Upper lobe of left lung (tissue), 6 donors: ENCODE measurements around the gene CCDC197. TPM values are rescaled to one million over a fixed set of nuclear protein-coding genes. Genes with fewer than 3 reads are reported as not detected.

ENCODE experiments used
- ATAC-seq, 2 donors: fragments of 200-7000 bp; cut with Tn5 transposase; one replicate each; pipeline ENCODE4 v1.9.1; 2022; ENCODE audit warnings: mild to moderate bottlenecking in 2 of 2, moderate library complexity in 2 of 2; ENCODE audit not compliant: low FRiP score in 2 of 2
- DNase-seq, 2 donors: peaks; one replicate each; pipeline ENCODE4 v3.0.0-alpha.2; 2019 to 2020
- H3K27ac ChIP-seq, 4 donors: fragments of 200-600 bp; sonication (generic); one replicate each; pipeline ENCODE4 v1.5.1; 2016 to 2019
- H3K27me3 ChIP-seq, 4 donors: fragments of 200-600 bp; sonication (generic); one replicate each; pipeline ENCODE4 v1.5.1; 2017 to 2019
- H3K36me3 ChIP-seq, 4 donors: fragments of 200-600 bp; sonication (generic); one replicate each; pipeline ENCODE4 v1.5.1; 2016 to 2019
- H3K4me1 ChIP-seq, 4 donors: fragments of 200-600 bp; sonication (generic); one replicate each; pipeline ENCODE4 v1.5.1; 2018 to 2019
- H3K4me3 ChIP-seq, 4 donors: fragments of 200-600 bp; sonication (generic); one replicate each; pipeline ENCODE4 v1.5.1; 2017 to 2019; ENCODE audit warnings: mild to moderate bottlenecking in 2 of 4, moderate library complexity in 1 of 4
- H3K9me3 ChIP-seq, 4 donors: fragments of 200-600 bp; sonication (generic); one replicate each; pipeline ENCODE4 v1.5.1; 2018 to 2019
- EP300 ChIP-seq, 4 donors: sonication (generic); formaldehyde crosslinking; IDR thresholded peaks; one replicate each; pipeline ENCODE4 v1.5.1; 2017; ENCODE audit warnings: antibody characterized with exemption in 4 of 4, control low read depth in 2 of 4
- POLR2A ChIP-seq, 4 donors: fragments of 450-650 bp; IDR thresholded peaks; one replicate each; pipeline ENCODE4 v1.5.1; 2016 to 2017; ENCODE audit warnings: antibody characterized with exemption in 4 of 4, mild to moderate bottlenecking in 2 of 4
- POLR2AphosphoS5 ChIP-seq, 2 donors: sonication (generic); formaldehyde crosslinking; IDR thresholded peaks; one replicate each; pipeline ENCODE4 v1.5.1; 2017; ENCODE audit warnings: antibody characterized with exemption in 2 of 2
- WGBS, 2 donors: methylation state at CpG; one replicate each; pipeline ENCODE4 v1.1.5; 2017 to 2018; 5-methylcytosine and 5-hydroxymethylcytosine counted together
- total RNA-seq, 6 donors: library from RNA; depleted of rRNA in 4 of 6; stranded (reverse); fragments of >200 nt in 4 of 6; gene quantifications; one replicate each; pipeline versions ENCODE4 v1.1.0 to v1.2.1, GENCODE V29; 2016 to 2021
- TF ChIP-seq, protein P1 (sequence below), 6 experiments: fragments of 450-650 bp in 4 of 6; fragments of 200-600 bp in 2 of 6; sonication (generic) in 2 of 6; IDR thresholded peaks; one replicate each; pipeline ENCODE4 v1.5.1; 2016 to 2019; ENCODE audit warnings: antibody characterized with exemption in 6 of 6
- donor health status: DM: no; HTN: no; CAD: no; lungs with moderate emphysema.
- donor health status: DM: no; HTN: yes; CAD: no; lungs with severe emphysema.

Gene CCDC197
- total RNA-seq, 6 donors from 2014 or later: not detected

DNA sequence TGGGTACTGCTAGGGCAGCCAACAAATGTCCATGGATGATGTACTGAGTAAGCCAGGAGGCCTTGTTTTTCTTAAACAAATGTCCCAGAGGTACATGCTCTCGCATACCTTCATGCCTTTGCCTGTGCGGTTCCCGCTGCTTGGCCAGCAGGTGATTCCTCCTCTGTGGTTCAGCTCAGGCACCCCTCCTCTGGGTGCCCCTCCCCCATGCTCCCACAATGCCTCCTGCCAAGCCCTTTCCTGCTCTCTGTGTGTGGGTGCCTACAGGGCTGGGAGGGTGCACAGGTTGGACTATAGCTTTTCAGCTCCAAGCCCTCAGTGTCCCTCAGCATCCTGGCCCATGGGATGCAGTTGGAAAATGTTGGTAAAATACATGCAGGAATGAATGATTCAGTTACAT lies 44.3 kb upstream of the CCDC197 start:
- WGBS, 2 donors: 79 to 92% methylated on average over 3 of the region's 3 CpGs
- no peak for ATAC-seq

GRCh38 chr14:93953263-93953662 lies 43.8 kb upstream of the CCDC197 start:
- Histone ChIP-seq H3K27me3 (no peaks in the 10 kb centered on the region), H3K4me3 (no peak overlapping the region), H3K4me1 (peaks cover 5 to 24% (median 17%) of the 10 kb centered on the region in 4 donors), H3K9me3 (no peaks in the 10 kb centered on the region), H3K36me3 (no peaks in the 10 kb centered on the region), H3K27ac (no peak overlapping the region)
- TF ChIP-seq POLR2AphosphoS5 (IDR thresholded peaks at IDR 0.05) (no peak), EP300 (IDR thresholded peaks at IDR 0.05) (no peak), POLR2A (IDR thresholded peaks at IDR 0.05) (no peak)
- TF ChIP-seq, protein P1, sequence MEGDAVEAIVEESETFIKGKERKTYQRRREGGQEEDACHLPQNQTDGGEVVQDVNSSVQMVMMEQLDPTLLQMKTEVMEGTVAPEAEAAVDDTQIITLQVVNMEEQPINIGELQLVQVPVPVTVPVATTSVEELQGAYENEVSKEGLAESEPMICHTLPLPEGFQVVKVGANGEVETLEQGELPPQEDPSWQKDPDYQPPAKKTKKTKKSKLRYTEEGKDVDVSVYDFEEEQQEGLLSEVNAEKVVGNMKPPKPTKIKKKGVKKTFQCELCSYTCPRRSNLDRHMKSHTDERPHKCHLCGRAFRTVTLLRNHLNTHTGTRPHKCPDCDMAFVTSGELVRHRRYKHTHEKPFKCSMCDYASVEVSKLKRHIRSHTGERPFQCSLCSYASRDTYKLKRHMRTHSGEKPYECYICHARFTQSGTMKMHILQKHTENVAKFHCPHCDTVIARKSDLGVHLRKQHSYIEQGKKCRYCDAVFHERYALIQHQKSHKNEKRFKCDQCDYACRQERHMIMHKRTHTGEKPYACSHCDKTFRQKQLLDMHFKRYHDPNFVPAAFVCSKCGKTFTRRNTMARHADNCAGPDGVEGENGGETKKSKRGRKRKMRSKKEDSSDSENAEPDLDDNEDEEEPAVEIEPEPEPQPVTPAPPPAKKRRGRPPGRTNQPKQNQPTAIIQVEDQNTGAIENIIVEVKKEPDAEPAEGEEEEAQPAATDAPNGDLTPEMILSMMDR (IDR thresholded peaks at IDR 0.05): no peak
- ATAC-seq (no peak), DNase-seq (no peak)
- 70 to 78% methylated on average over 14 of the region's 14 CpGs for WGBS, 2 donors

More for the DNA sequence above, 44.3 kb upstream of the CCDC197 start:
- no peaks in the 10 kb centered on the region for H3K36me3 ChIP-seq
- H3K27ac ChIP-seq: no peak overlapping the region
- H3K27me3 ChIP-seq: no peaks in the 10 kb centered on the region
- no peak for DNase-seq
- H3K4me3 ChIP-seq: no peak overlapping the region
- no peaks in the 10 kb centered on the region for H3K9me3 ChIP-seq
- H3K4me1 ChIP-seq: peaks cover 5 to 22% (median 17%) of the 10 kb centered on the region in 4 donors
- TF ChIP-seq, protein P1 (IDR thresholded peaks at IDR 0.05): no peak
- TF ChIP-seq POLR2A (IDR thresholded peaks at IDR 0.05) (no peak), EP300 (IDR thresholded peaks at IDR 0.05) (no peak), POLR2AphosphoS5 (IDR thresholded peaks at IDR 0.05) (no peak)

DNA sequence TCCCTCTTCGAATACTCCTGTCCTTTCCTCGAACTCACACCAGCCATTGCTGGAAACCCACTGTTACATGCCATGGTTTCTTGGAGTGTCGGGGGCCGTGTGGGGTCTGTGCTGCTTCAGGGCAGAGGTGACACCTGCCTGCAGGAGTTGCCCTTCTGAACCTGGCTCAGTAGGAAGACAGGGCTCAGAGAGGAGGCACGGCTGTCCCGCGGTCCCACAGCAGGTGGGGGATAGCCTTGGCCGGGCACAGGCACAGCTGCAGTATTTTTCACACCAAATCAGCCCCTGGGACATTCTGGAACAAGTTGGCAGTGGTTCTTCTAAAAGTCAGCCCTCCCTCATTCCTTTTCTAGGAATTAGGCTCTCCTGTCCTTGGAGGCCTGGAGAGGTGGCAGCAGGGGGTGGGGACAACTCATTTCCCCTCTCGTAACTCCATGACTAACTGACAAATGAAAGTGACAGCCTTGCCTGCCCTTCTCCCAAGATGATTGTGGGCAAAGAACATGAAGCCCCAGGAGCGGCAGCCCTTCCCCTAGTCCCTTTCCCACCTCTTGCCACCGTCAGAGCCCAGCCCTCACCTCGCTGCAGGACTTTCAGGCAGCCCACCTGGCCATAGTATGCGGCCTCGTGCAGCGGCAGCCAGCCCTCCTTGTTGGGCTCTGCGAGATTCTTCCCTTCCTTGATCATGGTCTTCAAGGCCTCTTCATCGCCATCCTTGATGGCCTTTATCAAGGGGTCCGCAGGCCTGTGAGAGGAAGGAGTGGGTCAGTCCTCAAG lies 43.2 kb upstream of the CCDC197 start:
- no peak overlapping the region for H3K4me3 ChIP-seq
- no peak overlapping the region for H3K27ac ChIP-seq
- ATAC-seq: no peak

DNA sequence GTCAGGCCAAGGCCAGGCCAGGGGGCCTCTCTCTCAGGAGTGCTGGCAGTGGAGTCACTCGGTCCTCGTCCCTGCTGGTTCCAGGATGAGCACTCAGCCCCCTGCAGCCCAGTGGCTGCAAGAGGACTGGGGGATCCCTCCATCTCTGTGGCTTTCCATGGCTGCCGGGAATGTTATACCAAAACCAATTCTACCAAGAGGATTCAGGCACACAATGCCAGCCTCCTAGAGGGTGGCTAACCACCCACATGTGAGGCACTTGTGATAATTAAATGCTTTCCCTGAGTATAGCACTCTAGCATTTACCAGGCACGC lies 42.6 kb upstream of the CCDC197 start:
- no peaks in the 10 kb centered on the region for H3K27me3 ChIP-seq
- DNase-seq: no peak
- H3K36me3 ChIP-seq: no peaks in the 10 kb centered on the region
- TF ChIP-seq POLR2A (IDR thresholded peaks at IDR 0.05) (no peak), POLR2AphosphoS5 (IDR thresholded peaks at IDR 0.05) (no peak)
- ATAC-seq: no peak
- peak overlapping the region in 1 of 4 donors; percentile 76 for H3K27ac ChIP-seq
- H3K4me1 ChIP-seq: peaks cover 5 to 34% (median 23%) of the 10 kb centered on the region in 4 donors
- H3K4me3 ChIP-seq: no peak overlapping the region
- WGBS, 2 donors: 76 to 89% methylated on average over 3 to 4 of the region's 4 CpGs
- no peaks in the 10 kb centered on the region for H3K9me3 ChIP-seq

More for the DNA sequence above, 43.2 kb upstream of the CCDC197 start:
- Histone ChIP-seq H3K27me3 (no peaks in the 10 kb centered on the region), H3K9me3 (no peaks in the 10 kb centered on the region), H3K36me3 (no peaks in the 10 kb centered on the region), H3K4me1 (peaks cover 5 to 29% (median 18%) of the 10 kb centered on the region in 4 donors)
- TF ChIP-seq POLR2AphosphoS5 (IDR thresholded peaks at IDR 0.05) (no peak), POLR2A (IDR thresholded peaks at IDR 0.05) (no peak), EP300 (IDR thresholded peaks at IDR 0.05) (no peak)
- TF ChIP-seq, protein P1 (IDR thresholded peaks at IDR 0.05): no peak
- no peak for DNase-seq
- 84 to 88% methylated on average over 14 to 18 of the region's 18 CpGs for WGBS, 2 donors

DNA sequence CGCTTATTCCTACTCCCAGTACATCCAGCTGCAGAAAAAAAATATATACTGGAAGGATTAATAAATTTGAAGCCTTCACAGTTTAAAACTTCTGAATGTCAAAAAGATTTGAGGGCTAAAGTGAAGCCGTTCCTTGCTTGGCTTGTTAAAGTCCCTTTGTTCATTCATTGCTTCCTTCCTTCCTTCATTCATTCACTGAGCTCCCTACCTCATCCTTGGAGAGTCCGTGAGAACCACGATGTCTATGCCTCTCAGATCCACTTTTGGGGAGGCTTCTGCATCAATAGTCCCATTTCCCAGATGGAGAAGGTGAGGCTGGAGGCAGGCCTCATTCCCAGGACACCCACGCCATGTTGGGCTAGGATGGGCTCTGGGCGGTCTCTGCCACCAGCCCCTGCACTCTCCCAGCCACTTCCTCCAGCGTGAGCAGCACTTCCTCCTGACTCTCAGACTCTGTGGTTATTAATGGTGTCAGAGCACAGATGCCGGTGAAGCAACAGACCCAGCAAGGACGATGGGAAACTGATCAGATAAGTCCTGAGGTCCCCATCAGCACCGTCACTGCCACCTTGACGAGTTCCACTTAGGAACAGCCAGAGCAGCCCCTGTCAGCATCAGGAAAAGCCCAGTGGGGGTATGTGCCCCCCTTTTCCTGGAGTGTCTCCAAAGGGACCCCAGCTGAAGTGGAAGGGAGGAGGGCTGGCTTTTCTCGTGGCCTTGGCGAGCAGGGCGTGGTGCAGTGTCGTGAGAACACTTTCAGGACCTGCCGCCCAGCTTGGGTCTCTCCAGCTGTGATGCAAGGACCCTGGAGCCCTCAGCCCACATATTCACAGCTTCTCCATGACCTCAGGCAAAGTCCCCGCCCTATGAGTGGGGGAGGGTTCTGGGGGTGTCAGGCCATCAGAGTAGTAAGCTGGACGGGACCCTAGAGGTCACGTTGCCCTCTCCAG lies 41.9 kb upstream of the CCDC197 start:
- Histone ChIP-seq H3K9me3 (no peaks in the 10 kb centered on the region), H3K4me1 (peaks cover 5 to 36% (median 30%) of the 10 kb centered on the region in 4 donors), H3K27me3 (no peaks in the 10 kb centered on the region), H3K27ac (peak overlapping the region; percentile 42 to 76 (median 50)), H3K4me3 (peak overlapping the region in 3 of 4 donors; percentile 12 to 27 (median 19)), H3K36me3 (no peaks in the 10 kb centered on the region)
- TF ChIP-seq POLR2A (IDR thresholded peaks at IDR 0.05) (peak in 1 of 4 donors; percentile 20), EP300 (IDR thresholded peaks at IDR 0.05) (no peak)
- WGBS, 2 donors: 29 to 40% methylated on average over 16 to 19 of the region's 19 CpGs
- ATAC-seq (peak in 1 of 2 donors; percentile 73), DNase-seq (peak in 1 of 2 donors; percentile 55)
